ENCODE results near the gene ARHGAP21. TPM values are rescaled to one million over a fixed set of nuclear protein-coding genes. Genes with fewer than 3 reads are reported as not detected.

Gene ARHGAP21
- total and polyA plus RNA-seq, 9 of the 15 experiments (the other 6 are each of a cell fraction or from before 2014, with no cell fraction given) = 13.6 to 145 (median 60.8) TPM

DNA sequence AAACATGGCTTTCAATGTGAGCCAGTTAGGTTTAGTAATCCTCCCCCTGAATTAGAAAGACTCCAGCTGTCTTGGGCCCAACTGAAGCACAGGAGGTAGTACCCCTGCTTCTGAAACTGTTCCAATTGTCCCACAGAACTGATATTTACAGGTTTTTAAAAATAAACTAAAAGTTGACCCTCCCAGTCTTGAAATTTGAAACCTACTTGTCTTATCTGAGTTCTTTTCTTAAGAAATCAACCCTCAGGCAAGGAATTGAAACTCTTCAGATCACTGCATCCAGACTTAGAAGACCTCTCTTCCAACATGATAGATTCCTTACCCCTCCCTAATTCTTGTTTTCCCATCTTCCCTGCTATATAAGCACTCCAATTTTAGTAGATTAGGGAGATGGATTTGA lies 13.3 kb upstream of the ARHGAP21 start:
- in situ Hi-C loops (cut with MboI) (no loop called here), intact Hi-C loops (cut with micrococcal nuclease) (no loop called here)
- Histone ChIP-seq H2AFZ (ENCODE audit: low read depth, low read length) (peak overlapping the region; percentile 57), H3K9me1 (ENCODE audit: control insufficient read depth, insufficient read depth, low read length) (no peaks in the 10 kb centered on the region), H4K20me1 (replicated peaks; ENCODE audit: control insufficient read depth, insufficient read depth, low read length) (no peaks in the 10 kb centered on the region), H3K4me1 (replicated peaks in 1 of 2; ENCODE audit: control insufficient read depth in 2 of 2, insufficient read depth in 2 of 2, low read length in 2 of 2) (peaks cover 0 to 6% of the 10 kb centered on the region in 2 experiments; a peak in 4 of 5 replicates), H3K36me3 (ENCODE audit: control insufficient read depth, insufficient read depth, low read length) (no peaks in the 10 kb centered on the region), H3K27ac (ENCODE audit: extremely low read depth, low read depth, low read length) (no peak overlapping the region), H3K9ac (ENCODE audit: insufficient read depth in 1 of 2, low read depth in 2 of 2, low read length in 2 of 2) (no peak overlapping the region), H3K4me2 (ENCODE audit: insufficient read depth, low read length) (no peak overlapping the region), H3K79me2 (ENCODE audit: control insufficient read depth, insufficient read depth, low read length) (no peaks in the 10 kb centered on the region), H3K9me3 (replicated peaks; ENCODE audit: control insufficient read depth, insufficient read depth, low read depth, low read length) (no peaks in the 10 kb centered on the region), H3K4me3 (no peak overlapping the region), H3K27me3 (ENCODE audit: control insufficient read depth in 2 of 2, insufficient read depth in 2 of 2, low read length in 2 of 2) (no peaks in the 10 kb centered on the region)
- CTCF ChIA-PET (ENCODE audit: low intra/inter-chr PET ratio) = no interaction called here
- DNase-seq (ENCODE audit: extremely low read depth in 1 of 4, low spot score in 3 of 4) (no peak), ATAC-seq (no peak), FAIRE-seq (no peak)
- no TSS peak for BruUV-seq (replicated peaks)
- POLR2A ChIA-PET = no interaction called here
- TF ChIP-seq ZNF764 (CRISPR knock-in tag; IDR thresholded peaks at IDR 0.05; ENCODE audit: low read depth) (no peak), CBFA2T3 (IDR thresholded peaks at IDR 0.05) (no peak), YY1 (IDR thresholded peaks at IDR 0.05; ENCODE audit: borderline replicate concordance in 1 of 3, control insufficient read depth in 1 of 3, extremely low read depth in 1 of 3, insufficient read depth in 3 of 3, insufficient read length in 1 of 3, insufficient replicate concordance in 2 of 3, low read depth in 1 of 3, low read length in 2 of 3) (no peak), NR2C1 (IDR thresholded peaks at IDR 0.05) (no peak), NR2C1 (tag; IDR thresholded peaks at IDR 0.05) (no peak), SAFB (IDR thresholded peaks at IDR 0.05; ENCODE audit: borderline replicate concordance, low read depth, low read length) (no peak), ETS2 (tag; IDR thresholded peaks at IDR 0.05; ENCODE audit: borderline replicate concordance, poor library complexity, severe bottlenecking) (no peak), ZNF41 (CRISPR knock-in tag; conservative IDR thresholded peaks at IDR 0.05) (no peak), ZBTB49 (CRISPR knock-in tag; IDR thresholded peaks at IDR 0.05; ENCODE audit: borderline replicate concordance) (no peak), MAFK (IDR thresholded peaks at IDR 0.05; ENCODE audit: low read length) (no peak), NR2F6 (CRISPR knock-in tag; IDR thresholded peaks at IDR 0.05) (no peak), ZFP1 (CRISPR knock-in tag; IDR thresholded peaks at IDR 0.05) (no peak), FOXK1 (CRISPR knock-in tag; IDR thresholded peaks at IDR 0.05; ENCODE audit: borderline replicate concordance) (no peak), ZNF589 (CRISPR knock-in tag; IDR thresholded peaks at IDR 0.05; ENCODE audit: low read depth) (no peak), CLOCK (CRISPR knock-in tag; IDR thresholded peaks at IDR 0.05; ENCODE audit: borderline replicate concordance) (no peak), E4F1 (CRISPR knock-in tag; IDR thresholded peaks at IDR 0.05; ENCODE audit: borderline replicate concordance) (no peak), BHLHE40 (IDR thresholded peaks at IDR 0.05; ENCODE audit: low read length) (no peak)
